GM18526 (cell line): ENCODE results near the gene TTC39C.

Experiments used
- POLR2A ChIP-seq: IDR thresholded peaks from 3 replicates; pipeline ENCODE4 v1.6.1; 2011; ENCODE audit not compliant: insufficient read length; ENCODE audit errors: extremely low read depth

The TTC39C gene

GRCh38 chr18:24161304-24161703, 146.8 kb downstream of the TTC39C start:
- TF ChIP-seq POLR2A, result no peak

DNA sequence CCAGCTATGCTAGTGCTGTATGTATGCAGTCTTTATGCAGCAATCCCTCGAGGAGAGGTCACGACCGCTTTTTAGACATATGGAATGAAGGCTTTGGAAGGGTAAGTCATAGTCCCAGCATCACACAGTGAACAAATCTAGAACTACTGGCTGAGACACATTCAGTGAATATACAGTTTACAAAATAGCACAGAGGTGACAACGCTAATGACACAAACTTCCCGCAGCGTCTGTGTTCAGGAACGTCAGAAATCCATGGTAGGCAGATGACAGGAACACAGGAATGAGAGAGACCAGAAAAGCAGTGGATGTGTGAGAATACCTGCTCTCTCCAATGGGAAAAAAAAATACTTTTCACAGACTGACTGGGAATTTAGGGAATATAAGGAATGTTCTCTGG, 153.9 kb downstream of the TTC39C start:
- TF ChIP-seq POLR2A, result no peak

- TF ChIP-seq POLR2A, result no peak
Observed at GRCh38 chr18:24170360-24170759, 155.8 kb downstream of the TTC39C start.

DNA sequence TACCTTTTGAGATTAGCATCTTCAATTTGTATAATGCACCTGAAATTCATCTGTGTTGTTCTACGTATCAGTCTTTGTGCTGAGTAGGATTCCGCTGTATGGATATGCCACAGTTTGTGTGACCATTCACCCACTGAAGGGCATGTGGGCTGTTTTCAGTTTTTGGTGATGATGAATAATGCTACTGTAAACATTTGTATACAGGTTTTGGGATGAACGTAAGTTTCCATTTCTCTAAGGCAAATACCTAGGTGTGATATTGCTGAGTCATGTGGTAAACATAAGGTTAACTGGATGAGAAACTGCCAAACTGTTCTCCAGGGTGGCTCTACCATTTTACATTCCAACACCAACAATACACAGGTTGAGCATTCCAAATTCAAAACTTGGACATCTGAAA, 159.4 kb downstream of the TTC39C start:
- no peak for TF ChIP-seq POLR2A

DNA sequence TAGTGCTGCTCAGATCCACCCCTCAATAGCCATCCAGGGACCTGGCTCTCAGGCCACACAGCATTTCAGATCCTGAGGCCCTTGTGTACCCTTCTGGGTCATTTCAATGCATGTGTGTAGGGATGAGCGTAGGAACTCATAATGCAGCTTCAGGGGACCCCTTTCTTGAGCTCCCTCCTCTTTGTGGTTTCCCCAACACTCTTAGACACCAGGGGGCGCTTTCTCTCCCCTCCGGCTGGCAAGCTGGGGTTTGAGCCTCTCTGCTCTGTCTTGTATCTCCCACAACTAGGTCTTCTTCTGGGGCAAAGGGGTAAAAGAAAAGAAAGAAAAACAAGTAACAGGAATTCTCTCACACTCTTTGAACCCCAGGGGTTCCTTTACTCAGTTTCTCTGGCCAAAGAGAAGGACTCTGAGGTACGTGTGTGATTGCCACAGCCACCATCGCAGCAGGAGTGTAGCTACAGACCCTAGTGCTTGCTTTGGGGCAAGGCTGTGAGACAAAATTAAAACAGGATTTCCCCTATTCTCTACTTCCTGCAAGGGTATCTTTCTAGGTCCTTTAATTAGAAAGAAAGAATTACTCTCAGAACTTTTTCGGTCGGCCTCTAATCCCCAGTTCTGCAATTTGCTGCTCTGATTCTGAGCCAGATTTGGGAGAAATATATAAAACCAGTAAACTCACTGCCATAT, 162.3 kb downstream of the TTC39C start:
- TF ChIP-seq POLR2A, result no peak

- TF ChIP-seq POLR2A, result no peak
Observed at GRCh38 chr18:24177499-24178133, 163.1 kb downstream of the TTC39C start.

DNA sequence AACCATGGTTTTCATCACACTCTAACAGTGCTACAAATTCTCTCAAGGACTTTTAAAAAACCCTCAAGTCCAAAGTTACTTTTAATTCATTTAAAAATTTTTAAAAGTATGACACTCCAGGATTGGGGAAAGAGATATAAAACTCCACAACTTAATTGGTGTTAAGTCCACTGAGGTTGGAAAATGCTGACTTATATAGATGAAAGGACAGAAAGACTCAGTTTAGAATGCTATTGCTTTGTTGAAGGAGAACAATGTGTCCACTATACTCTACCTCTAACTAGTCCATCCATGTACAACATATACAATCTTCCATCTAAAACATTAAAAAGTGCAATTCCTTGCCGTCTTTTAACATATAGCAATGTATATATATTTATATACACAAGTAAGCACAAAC, 165.5 kb downstream of the TTC39C start:
- no peak for TF ChIP-seq POLR2A

GRCh38 chr18:24181806-24182205, 167.3 kb downstream of the TTC39C start:
- TF ChIP-seq POLR2A, result no peak
